Measurements from ENCODE around the gene BRWD1.

The BRWD1 gene

GRCh38 chr21:39318091-39318959, 4.9 kb upstream of the BRWD1 start:
- TF ChIP-seq CTCF (conservative IDR thresholded peaks at IDR 0.05; ENCODE audit: low read depth, low read length): no peak
- no peak overlapping the region for H3K4me3 ChIP-seq (ENCODE audit: low read depth, low read length)
- no peak for DNase-seq (ENCODE audit: low read depth)

- no peak for DNase-seq (ENCODE audit: low read depth)
- TF ChIP-seq CTCF (conservative IDR thresholded peaks at IDR 0.05; ENCODE audit: low read depth, low read length): no peak
- H3K4me3 ChIP-seq (ENCODE audit: low read depth, low read length): no peak overlapping the region
Measured at GRCh38 chr21:39317134-39318090, 4.0 kb upstream of the BRWD1 start.

- DNase-seq (ENCODE audit: low read depth): no peak
- no peak overlapping the region for H3K4me3 ChIP-seq (ENCODE audit: low read depth, low read length)
- TF ChIP-seq CTCF (conservative IDR thresholded peaks at IDR 0.05; ENCODE audit: low read depth, low read length): no peak
Measured at GRCh38 chr21:39316729-39317128, 3.3 kb upstream of the BRWD1 start.

GRCh38 chr21:39315603-39316445, 2.4 kb upstream of the BRWD1 start:
- DNase-seq (ENCODE audit: low read depth): no peak
- no peak for TF ChIP-seq CTCF (conservative IDR thresholded peaks at IDR 0.05; ENCODE audit: low read depth, low read length)
- no peak overlapping the region for H3K4me3 ChIP-seq (ENCODE audit: low read depth, low read length)

GRCh38 chr21:39314143-39315027, 953 bp upstream of the BRWD1 start:
- no peak for TF ChIP-seq CTCF (conservative IDR thresholded peaks at IDR 0.05; ENCODE audit: low read depth, low read length)
- peak; percentile 77 for DNase-seq (ENCODE audit: low read depth)

More at GRCh38 chr21:39314143-39315027, 953 bp upstream of the BRWD1 start:
- peak overlapping the region; percentile 76 for H3K4me3 ChIP-seq (ENCODE audit: low read depth, low read length)

Measured in choroid plexus epithelial cell (primary cell).